NOMO-1 treated with dmso at 0.1 percent for 144 hours (cell line): ENCODE measurements around the gene SLC15A3.

Experiments
- DNase-seq: peaks from one replicate; lab custom pipeline; 2025; ENCODE audit not compliant: unreplicated experiment; lab: John Stamatoyannopoulos, UW

SLC15A3 gene

GRCh38 chr11:60946601-60947264 lies 5.2 kb downstream of the SLC15A3 start:
- DNase-seq = no peak

GRCh38 chr11:60945295-60945667 lies 6.7 kb downstream of the SLC15A3 start:
- DNase-seq = no peak

DNA sequence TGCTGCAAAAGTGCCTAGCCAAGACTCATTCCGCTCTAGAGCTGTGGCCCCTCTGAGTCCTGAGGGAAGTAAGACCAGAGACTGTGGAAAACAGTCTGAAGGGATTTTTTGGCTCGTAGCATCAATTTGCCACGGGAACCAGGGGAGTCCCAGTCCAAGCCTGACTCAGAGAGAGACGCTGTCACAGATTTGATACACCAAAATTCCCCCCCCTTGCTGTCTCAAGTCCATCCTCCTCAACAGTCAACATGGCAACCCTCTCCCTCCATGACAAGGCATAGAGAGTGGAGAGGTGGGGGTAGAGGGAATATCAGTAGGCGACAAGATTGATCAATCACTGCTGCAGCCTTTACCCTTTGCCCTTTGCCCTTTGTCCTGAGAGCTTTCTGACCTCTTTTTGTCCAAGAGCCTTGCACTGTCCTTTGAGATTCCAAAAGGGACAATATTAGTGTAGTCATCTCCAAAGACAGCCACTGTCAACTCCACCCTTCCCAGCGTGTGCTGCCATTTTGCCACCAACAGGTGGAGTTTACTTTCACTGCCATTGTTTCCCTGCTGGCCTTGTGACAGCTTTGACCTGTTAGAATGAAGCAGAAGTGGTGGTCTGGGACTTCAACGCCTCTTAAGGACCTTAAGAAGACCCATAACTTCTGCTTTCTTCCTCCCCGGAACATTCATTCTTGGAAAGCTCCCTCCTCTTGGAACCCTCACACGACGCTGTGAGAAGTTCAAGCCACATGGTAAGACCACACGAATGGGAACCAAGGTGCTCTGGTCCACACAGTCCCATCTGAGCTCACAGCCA lies 7.3 kb downstream of the SLC15A3 start:
- DNase-seq = no peak

DNA sequence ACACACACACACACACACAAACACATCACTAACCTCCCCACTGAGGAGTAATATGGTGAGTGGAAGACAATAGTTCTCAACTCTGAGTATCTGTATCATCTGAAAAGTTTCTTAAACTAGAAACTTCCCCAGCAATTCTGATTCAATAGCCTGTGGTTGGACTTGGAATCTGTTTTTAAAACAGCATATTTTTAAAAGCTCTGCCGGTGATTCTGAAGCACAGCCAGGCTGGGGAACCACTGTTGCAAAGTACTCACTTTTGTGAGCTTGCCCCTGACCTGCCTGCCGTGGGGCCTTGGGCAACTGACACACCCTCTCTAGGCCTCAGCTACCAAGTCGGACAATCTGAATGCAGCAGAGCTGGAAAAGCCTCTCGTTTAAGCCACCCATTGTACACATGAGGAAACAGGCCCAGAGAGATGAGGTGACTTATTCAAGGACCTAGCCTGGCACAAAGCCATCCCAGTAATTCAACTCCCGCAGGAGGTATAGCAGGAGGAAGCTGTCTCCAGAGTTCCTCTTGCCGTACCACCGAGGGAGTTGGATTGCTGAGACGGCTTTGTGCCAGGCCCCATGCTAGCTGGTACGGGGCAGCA lies 8.9 kb downstream of the SLC15A3 start:
- no peak for DNase-seq

DNA sequence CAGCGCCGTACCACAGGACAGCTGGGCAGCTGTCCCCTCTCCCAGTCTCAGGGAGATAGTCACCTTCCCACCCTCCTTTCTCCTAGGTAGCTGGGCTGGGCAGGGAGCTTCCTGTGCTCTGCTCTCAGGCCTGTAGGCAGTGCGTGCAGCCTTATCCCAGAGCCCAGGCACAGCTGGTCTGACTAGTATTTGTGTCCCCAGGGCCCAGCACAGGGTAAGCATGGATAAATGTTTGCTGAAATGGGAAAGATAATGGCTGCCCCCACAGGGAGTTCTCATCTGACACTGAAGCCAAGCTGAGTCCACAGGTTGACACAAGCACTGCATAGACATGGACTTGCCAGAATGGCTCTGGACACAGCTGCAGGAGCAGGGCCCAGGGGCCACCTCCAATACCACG lies 9.8 kb downstream of the SLC15A3 start:
- no peak for DNase-seq

DNA sequence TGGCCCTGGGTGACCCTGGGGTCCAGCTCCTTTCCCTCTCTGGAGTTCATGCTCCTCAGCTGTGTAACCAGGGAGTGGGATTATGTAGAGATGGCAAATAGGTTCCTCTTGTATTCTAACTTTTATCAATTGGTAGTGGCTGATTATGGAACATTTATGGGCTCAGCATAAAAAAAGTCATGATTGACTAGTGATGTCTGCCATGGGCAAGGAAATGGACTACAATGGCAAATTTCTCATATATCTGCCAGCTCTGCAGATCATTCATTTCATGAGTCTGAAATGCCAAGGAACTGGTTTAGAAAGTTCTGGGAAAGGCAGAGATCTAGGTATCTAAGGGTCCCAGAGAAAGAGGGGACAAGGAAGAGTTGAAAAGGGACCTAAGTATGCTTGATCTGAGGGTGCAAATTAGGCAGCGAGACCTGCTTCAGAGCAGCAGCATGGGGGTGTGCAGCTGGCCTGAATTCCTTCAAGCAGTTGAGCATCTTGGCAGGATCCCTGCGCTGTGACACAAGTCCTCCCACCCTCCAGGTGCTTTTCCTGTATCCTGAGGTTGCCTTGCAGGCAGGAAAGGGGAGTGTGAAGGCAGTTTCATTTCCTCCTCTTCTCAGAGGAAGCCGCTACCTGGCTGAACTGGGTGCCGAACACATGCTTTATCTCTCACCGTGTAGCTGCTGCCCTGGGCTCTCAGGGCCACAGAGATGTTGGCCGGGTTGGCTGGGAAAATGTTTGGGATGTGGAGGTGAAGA lies 10.4 kb downstream of the SLC15A3 start:
- DNase-seq = no peak

DNA sequence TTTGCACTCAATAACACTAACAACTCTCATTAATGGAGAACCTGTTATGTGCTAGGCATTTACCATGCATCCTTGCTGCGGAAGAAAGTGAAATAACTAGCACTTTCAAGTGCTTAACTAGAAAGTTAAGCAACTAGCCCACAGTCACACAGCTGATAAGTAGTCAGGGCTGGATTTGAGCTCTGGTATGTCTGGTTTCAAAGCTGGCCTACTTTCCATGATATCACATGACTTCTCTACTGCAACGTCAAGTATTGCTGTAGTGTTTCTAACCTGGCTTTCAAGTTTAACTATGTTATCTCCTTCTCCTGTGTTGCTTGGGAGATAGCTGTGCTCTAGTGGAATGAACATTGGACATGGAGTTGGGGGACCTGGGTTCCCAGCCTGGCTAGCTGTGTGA lies 12.1 kb downstream of the SLC15A3 start:
- no peak for DNase-seq

GRCh38 chr11:60939301-60939700 lies 12.7 kb downstream of the SLC15A3 start:
- no peak for DNase-seq

- DNase-seq = no peak
Observed at GRCh38 chr11:60938500-60938899, 13.5 kb downstream of the SLC15A3 start.

GRCh38 chr11:60937811-60938210 lies 14.2 kb downstream of the SLC15A3 start:
- DNase-seq = no peak

- DNase-seq = no peak
Observed at GRCh38 chr11:60937144-60937527, 14.8 kb downstream of the SLC15A3 start.

DNA sequence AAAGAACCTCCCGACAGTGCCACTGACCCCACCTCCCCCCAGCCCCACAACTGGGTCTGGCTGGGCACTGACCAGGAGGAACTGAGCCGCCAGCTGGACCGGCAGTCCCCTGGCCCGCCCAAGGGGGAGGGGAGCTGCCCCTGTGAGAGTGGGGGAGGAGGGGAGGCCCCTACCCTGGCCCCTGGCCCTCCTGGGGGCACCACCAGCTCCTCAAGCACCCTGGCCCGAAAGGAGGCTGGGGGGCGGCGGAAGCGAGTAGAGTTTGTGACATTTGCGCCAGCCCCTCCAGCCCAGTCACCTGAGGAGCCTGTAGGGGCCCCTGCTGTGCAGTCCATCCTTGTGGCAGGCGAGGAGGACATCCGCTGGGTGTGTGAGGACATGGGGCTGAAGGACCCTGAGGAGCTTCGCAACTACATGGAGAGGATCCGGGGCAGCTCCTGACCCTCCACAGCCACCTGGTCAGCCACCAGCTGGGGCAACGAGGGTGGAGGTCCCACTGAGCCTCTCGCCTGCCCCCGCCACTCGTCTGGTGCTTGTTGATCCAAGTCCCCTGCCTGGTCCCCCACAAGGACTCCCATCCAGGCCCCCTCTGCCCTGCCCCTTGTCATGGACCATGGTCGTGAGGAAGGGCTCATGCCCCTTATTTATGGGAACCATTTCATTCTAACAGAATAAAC lies 15.4 kb downstream of the SLC15A3 start:
- DNase-seq = no peak

- DNase-seq = no peak
Observed at GRCh38 chr11:60935676-60936442, 16.1 kb downstream of the SLC15A3 start.

- DNase-seq = no peak
Observed at GRCh38 chr11:60934790-60935605, 17.0 kb downstream of the SLC15A3 start.

DNA sequence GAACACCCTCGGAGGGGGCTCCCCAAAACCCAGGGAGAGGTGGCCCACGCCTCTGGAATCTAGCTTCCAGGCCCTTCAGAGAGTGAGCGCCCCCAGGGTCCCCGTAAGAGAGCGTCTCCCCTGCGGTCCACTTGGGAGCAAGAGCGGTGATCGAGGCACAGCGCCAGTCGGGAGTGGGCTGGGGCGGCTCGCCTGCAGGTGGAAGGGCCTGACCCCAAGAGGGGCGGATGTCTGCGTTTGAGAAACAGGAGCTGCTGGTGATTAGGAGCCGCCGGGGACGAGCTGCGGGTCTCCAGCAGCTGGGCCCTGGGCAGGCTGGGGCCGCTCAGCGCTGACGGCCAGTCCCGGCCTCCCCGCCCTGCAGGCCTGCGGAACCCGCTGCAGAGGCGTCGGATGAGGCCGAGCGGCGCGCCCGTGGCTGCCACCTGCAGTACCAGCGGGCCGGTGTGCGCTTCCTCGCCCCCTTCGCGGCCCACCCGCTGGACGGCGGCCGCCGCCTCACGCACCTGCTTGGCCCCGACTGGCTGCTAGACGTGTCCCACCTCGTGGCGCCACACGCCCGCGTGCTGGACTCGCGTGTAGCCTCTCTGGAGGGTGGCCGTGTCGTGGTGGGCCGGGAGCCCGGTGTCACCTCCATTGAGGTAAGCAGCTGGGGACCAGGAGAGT lies 17.7 kb downstream of the SLC15A3 start:
- no peak for DNase-seq

DNA sequence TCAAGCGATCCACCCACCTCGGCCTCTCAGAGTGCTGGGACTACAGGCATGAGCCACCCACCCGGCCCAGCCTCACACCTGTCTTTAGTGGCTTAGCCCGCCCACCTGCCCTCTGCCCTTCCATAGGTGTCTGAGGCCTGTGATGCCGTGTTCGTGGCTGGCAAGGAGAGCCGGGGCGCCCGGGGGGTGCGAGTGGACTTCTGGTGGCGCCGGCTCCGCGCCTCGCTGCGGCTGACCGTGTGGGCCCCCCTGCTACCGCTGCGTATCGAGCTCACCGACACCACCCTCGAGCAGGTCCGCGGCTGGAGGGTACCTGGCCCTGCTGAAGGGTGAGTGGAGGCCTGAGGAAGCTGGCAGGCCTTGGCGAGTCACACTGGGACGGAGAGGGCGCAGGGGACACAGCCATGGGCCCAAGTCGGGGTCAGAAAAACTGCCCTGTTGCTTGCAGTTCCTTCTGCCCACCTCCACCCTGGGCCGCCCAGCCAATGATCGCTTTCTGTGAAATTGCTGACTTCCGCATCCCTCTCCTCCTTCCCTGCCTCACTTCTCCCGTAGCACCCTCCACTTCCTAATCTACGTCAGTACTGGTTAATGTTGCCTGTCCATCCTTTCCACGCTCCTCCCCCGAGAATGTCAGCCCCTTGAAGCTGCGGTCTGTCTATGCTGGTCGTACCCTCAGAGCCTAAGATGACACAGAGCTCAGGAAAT lies 18.4 kb downstream of the SLC15A3 start:
- DNase-seq = no peak

DNA sequence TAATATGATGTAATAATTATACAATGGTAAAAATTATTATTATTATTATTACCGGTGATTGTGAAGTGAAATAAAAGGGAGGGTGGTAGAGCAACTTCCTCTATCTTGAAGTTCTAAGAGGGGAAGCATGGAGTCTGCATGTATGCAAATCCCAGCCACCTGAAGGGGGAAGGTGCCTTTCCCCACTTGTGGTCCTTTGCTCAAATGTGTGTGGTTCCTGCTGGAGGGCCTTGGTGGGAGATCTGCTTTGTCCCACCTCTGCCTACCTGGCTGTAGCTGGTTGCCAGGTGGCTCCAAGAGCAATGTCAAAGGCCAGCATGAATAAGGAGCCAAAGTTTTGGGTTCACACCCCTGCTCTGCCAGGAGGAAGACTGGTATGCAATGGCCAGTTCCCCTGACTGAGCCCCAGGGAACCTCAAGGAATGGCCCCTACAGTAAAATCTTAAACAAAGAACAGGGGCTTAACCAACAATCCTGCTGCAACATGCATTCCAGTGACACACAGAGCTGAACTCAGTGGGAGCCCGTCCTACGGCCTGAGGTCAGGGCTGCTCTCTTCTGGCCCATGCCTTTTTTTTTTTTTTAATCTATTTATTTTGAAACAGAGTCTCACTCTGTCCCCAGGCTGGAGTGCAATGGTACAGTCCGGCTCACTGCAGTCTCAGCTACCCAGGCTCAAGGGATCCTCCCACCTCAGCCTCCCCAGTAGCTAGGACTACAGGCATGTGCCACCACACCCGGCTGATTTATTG lies 19.2 kb downstream of the SLC15A3 start:
- no peak for DNase-seq

GRCh38 chr11:60931917-60932316 lies 20.1 kb downstream of the SLC15A3 start:
- DNase-seq = no peak
